ENCODE results near the gene STYXL2.
A peak's percentile ranks its signal among the peaks of the same experiment; 100 is the strongest.

STYXL2 gene

DNA sequence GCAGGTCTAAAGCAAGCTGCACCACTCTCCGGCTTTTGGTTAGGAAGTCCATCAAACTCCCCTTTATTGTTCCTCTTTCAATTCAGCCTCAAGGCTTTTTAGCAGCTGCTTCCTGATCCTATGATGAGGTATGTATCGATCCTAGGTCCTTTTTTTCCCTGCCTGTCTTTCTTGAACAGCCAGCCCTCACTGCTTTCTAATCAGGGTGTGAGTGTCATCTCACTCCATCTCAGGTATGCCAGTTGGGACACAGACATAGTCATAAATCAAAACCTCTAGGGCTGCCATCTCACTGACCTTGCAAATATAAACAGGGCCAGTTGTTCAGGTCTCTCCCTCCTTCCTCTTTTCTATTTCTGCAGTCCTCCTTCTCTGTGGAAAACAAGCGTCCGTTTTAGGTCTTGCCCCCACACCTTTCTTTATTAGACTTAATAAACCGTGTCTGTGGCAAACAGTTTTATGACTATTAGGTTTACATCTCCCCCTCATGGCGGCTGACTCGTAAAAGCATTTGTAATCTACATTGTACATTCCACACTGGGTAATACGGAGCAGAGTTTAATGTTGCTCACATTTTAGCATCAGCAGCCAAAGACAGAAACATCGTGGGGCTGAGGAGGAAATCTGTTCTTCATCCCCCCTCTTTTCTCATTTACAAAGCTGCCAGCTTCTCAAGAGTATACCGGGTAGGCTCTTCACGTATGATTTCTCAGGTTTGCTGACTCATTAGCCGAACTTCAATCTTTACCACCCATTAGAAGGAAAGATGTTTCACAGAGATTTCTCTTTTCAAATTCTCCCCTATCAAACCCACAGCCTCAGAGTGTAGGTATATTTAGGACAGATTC is 11.6 kb downstream of the STYXL2 start:
- TF ChIP-seq MAX (IDR thresholded peaks at IDR 0.05; ENCODE audit: low read depth, low read length) (no peak), MYC (IDR thresholded peaks at IDR 0.05; ENCODE audit: low read depth, low read length) (no peak), CTCF (IDR thresholded peaks at IDR 0.05; ENCODE audit: low read depth, low read length) (no peak), POLR2A (IDR thresholded peaks at IDR 0.05; ENCODE audit: extremely low read depth, insufficient read length) (no peak)
- no peak overlapping the region for H3K4me3 ChIP-seq (ENCODE audit: low read depth, low read length)
- DNase-seq (ENCODE audit: low read depth), result peak; percentile 4

DNA sequence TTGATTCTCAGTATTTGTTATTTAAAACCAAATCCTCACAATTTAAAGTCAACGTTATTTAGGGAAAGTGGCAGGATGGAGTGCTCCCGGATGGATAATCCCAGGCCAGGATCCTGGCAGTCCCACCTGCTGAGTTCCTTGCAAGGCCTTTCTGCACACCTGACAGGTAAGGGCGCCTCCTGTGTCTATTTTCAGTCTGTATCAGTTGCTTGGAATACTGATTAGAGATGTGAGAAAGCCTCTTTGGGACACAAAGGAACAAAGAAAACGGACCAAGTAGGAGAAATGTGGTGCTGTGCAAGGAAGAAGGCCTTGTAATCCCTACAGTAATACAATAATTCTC is 12.2 kb downstream of the STYXL2 start:
- no peak overlapping the region for H3K4me3 ChIP-seq (ENCODE audit: low read depth, low read length)
- TF ChIP-seq MYC (IDR thresholded peaks at IDR 0.05; ENCODE audit: low read depth, low read length) (no peak), CTCF (IDR thresholded peaks at IDR 0.05; ENCODE audit: low read depth, low read length) (no peak), MAX (IDR thresholded peaks at IDR 0.05; ENCODE audit: low read depth, low read length) (no peak), POLR2A (IDR thresholded peaks at IDR 0.05; ENCODE audit: extremely low read depth, insufficient read length) (no peak)
- DNase-seq (ENCODE audit: low read depth), result no peak

- no peak for DNase-seq (ENCODE audit: low read depth)
- no peak overlapping the region for H3K4me3 ChIP-seq (ENCODE audit: low read depth, low read length)
These were observed 13.6 kb downstream of the STYXL2 start for GRCh38 chr1:167107456-167107855.

DNA sequence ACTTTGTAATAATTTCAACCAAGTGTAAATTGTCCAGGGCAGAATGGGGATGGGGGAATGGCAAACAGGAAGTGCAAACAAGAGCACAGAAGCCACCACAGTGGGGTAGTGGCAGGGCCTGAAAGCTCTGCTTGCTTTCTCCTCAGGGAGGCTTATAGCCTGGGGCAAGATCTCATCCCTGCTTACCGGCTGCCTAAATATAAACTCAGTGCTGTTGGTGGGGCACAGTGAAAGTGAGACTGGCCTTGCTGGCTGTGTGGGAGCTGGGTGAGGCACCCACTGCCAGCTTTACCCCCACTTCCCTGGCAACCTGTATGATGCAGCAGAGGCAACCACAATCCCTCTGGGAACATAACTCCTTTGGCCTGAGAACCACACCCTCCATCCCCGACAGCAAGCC is 15.2 kb downstream of the STYXL2 start:
- no peak for TF ChIP-seq CTCF (IDR thresholded peaks at IDR 0.05; ENCODE audit: low read depth, low read length)
- TF ChIP-seq POLR2A (IDR thresholded peaks at IDR 0.05; ENCODE audit: extremely low read depth, insufficient read length), result no peak
- no peak for TF ChIP-seq MYC (IDR thresholded peaks at IDR 0.05; ENCODE audit: low read depth, low read length)
- no peak for TF ChIP-seq MAX (IDR thresholded peaks at IDR 0.05; ENCODE audit: low read depth, low read length)
- DNase-seq (ENCODE audit: low read depth), result peak; percentile 55

More at GRCh38 chr1:167107456-167107855, 13.6 kb downstream of the STYXL2 start:
- TF ChIP-seq MYC (IDR thresholded peaks at IDR 0.05; ENCODE audit: low read depth, low read length), result no peak
- TF ChIP-seq MAX (IDR thresholded peaks at IDR 0.05; ENCODE audit: low read depth, low read length), result no peak
- no peak for TF ChIP-seq POLR2A (IDR thresholded peaks at IDR 0.05; ENCODE audit: extremely low read depth, insufficient read length)
- TF ChIP-seq CTCF (IDR thresholded peaks at IDR 0.05; ENCODE audit: low read depth, low read length), result no peak

GRCh38 chr1:167110586-167110985 is 16.7 kb downstream of the STYXL2 start:
- TF ChIP-seq CTCF (IDR thresholded peaks at IDR 0.05; ENCODE audit: low read depth, low read length), result no peak
- no peak for TF ChIP-seq MAX (IDR thresholded peaks at IDR 0.05; ENCODE audit: low read depth, low read length)
- no peak for TF ChIP-seq POLR2A (IDR thresholded peaks at IDR 0.05; ENCODE audit: extremely low read depth, insufficient read length)
- TF ChIP-seq MYC (IDR thresholded peaks at IDR 0.05; ENCODE audit: low read depth, low read length), result no peak
- DNase-seq (ENCODE audit: low read depth), result peak; percentile 17
- H3K4me3 ChIP-seq (ENCODE audit: low read depth, low read length), result no peak overlapping the region

More for the DNA sequence above, 15.2 kb downstream of the STYXL2 start:
- no peak overlapping the region for H3K4me3 ChIP-seq (ENCODE audit: low read depth, low read length)
